T follicular helper cell (primary cell): ENCODE results near the gene PRSS16.
"Not testable (repeated sequence)": the region's sequence is repeated elsewhere in the genome, so short reads cannot be mapped to it uniquely, and the experiment has no call there.

Experiments used
- DNase-seq: peaks from one replicate; pipeline ENCODE4 v3.0.0-alpha.2; 2020; ENCODE audit warnings: low read depth

PRSS16 gene

GRCh38 chr6:27248783-27249182 lies 1.3 kb downstream of the PRSS16 start:
- DNase-seq, result no peak

GRCh38 chr6:27250277-27251111 lies 3.0 kb downstream of the PRSS16 start:
- DNase-seq, result no peak

GRCh38 chr6:27251112-27251605 lies 3.7 kb downstream of the PRSS16 start:
- peak; percentile 15 for DNase-seq

- DNase-seq, result peak; percentile 25
Observed at GRCh38 chr6:27251606-27252251, 4.2 kb downstream of the PRSS16 start.

GRCh38 chr6:27254566-27254965 lies 7.1 kb downstream of the PRSS16 start:
- no peak for DNase-seq

GRCh38 chr6:27255866-27256265 lies 8.4 kb downstream of the PRSS16 start:
- DNase-seq, result no peak

GRCh38 chr6:27260369-27260768 lies 12.9 kb downstream of the PRSS16 start:
- no peak for DNase-seq

GRCh38 chr6:27260836-27261375 lies 13.4 kb downstream of the PRSS16 start:
- DNase-seq, result no peak

GRCh38 chr6:27263886-27264285 lies 16.4 kb downstream of the PRSS16 start:
- no peak for DNase-seq

- not testable (repeated sequence) for DNase-seq
Observed at GRCh38 chr6:27267003-27267402, 19.5 kb downstream of the PRSS16 start.

GRCh38 chr6:27267857-27268434 lies 20.4 kb downstream of the PRSS16 start:
- no peak for DNase-seq

- DNase-seq, result no peak
Observed at GRCh38 chr6:27268803-27269202, 21.3 kb downstream of the PRSS16 start.

- DNase-seq, result no peak
Observed at GRCh38 chr6:27273783-27274182, 26.3 kb downstream of the PRSS16 start.

GRCh38 chr6:27275025-27275956 lies 27.8 kb downstream of the PRSS16 start:
- DNase-seq, result no peak

GRCh38 chr6:27279513-27280063 lies 32.1 kb downstream of the PRSS16 start:
- DNase-seq, result no peak

- DNase-seq, result no peak
Observed at GRCh38 chr6:27280064-27280539, 32.6 kb downstream of the PRSS16 start.

GRCh38 chr6:27280540-27281000 lies 33.1 kb downstream of the PRSS16 start:
- DNase-seq, result no peak

- DNase-seq, result no peak
Observed at GRCh38 chr6:27281105-27281539, 33.6 kb downstream of the PRSS16 start.

GRCh38 chr6:27281569-27281968 lies 34.1 kb downstream of the PRSS16 start:
- DNase-seq, result no peak

GRCh38 chr6:27283279-27283678 lies 35.8 kb downstream of the PRSS16 start:
- no peak for DNase-seq

- DNase-seq, result no peak
Observed at GRCh38 chr6:27286141-27286540, 38.6 kb downstream of the PRSS16 start.
